ENCODE results near the gene CRHR1. TPM values are rescaled to one million over a fixed set of nuclear protein-coding genes. Genes with fewer than 3 reads are reported as not detected.

The CRHR1 gene
- total RNA-seq, 4 donors from 2014 or later, result 0.40 TPM; not detected in 3

DNA sequence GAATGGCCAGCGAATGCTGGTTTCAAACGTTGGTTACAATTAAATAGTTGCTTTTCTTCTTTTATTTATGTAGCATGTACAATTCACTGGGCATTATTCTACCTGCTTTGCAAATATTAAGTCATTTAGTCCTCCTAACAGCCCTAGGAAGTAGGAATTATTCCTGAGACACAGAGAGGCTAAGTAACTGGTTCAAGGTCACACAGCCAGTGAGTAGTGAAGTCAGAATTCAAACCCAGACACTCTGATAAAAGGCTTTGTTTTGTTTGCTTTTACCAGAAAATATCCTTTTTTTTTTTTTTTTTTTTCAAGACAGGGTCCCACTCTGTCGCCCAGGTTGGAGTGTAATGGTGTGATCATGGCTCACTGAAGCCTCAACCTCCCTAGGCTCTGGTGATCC, 2.2 kb downstream of the CRHR1 start:
- TF ChIP-seq, protein P1, sequence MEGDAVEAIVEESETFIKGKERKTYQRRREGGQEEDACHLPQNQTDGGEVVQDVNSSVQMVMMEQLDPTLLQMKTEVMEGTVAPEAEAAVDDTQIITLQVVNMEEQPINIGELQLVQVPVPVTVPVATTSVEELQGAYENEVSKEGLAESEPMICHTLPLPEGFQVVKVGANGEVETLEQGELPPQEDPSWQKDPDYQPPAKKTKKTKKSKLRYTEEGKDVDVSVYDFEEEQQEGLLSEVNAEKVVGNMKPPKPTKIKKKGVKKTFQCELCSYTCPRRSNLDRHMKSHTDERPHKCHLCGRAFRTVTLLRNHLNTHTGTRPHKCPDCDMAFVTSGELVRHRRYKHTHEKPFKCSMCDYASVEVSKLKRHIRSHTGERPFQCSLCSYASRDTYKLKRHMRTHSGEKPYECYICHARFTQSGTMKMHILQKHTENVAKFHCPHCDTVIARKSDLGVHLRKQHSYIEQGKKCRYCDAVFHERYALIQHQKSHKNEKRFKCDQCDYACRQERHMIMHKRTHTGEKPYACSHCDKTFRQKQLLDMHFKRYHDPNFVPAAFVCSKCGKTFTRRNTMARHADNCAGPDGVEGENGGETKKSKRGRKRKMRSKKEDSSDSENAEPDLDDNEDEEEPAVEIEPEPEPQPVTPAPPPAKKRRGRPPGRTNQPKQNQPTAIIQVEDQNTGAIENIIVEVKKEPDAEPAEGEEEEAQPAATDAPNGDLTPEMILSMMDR (IDR thresholded peaks at IDR 0.05), result no peak
- TF ChIP-seq POLR2A (IDR thresholded peaks at IDR 0.05), result no peak
- Histone ChIP-seq H3K4me3 (no peak overlapping the region), H3K27me3 (peaks cover 0 to 7% of the 10 kb centered on the region in 2 donors)

DNA sequence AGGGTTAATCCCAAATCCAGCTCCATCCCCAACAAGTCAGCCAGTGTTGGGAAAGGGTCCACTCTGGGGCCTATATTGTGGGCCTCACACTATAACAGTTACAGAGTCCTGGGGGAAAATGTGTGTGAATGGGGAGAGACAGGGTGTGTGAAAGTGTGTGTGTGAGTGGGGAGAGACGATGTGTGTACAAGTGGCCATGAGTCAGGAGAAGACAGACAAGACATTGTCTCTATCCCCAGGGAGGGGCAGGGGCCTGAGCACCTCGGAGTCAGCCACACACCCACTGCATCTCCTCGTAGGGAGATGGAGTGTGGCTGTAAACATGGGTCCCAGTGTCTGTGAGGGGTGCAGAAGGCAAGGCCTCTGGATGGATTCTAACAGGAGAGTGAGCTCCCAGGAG, 2.9 kb downstream of the CRHR1 start:
- H3K9me3 ChIP-seq, result no peaks in the 10 kb centered on the region
- no peak overlapping the region for H3K27ac ChIP-seq
- DNase-seq, result no peak
- no peaks in the 10 kb centered on the region for H3K36me3 ChIP-seq
- no peak for TF ChIP-seq POLR2A (IDR thresholded peaks at IDR 0.05)
- TF ChIP-seq, protein P1 (IDR thresholded peaks at IDR 0.05), result no peak
- H3K4me1 ChIP-seq, result peaks cover 8 to 24% (median 16%) of the 10 kb centered on the region in 4 donors
- H3K27me3 ChIP-seq, result peaks cover 0 to 7% of the 10 kb centered on the region in 2 donors
- H3K4me3 ChIP-seq, result no peak overlapping the region

More for the DNA sequence above, 2.2 kb downstream of the CRHR1 start:
- no peak for DNase-seq
- Histone ChIP-seq H3K9me3 (no peaks in the 10 kb centered on the region), H3K36me3 (no peaks in the 10 kb centered on the region), H3K4me1 (peaks cover 8 to 24% (median 16%) of the 10 kb centered on the region in 4 donors), H3K27ac (no peak overlapping the region)

DNA sequence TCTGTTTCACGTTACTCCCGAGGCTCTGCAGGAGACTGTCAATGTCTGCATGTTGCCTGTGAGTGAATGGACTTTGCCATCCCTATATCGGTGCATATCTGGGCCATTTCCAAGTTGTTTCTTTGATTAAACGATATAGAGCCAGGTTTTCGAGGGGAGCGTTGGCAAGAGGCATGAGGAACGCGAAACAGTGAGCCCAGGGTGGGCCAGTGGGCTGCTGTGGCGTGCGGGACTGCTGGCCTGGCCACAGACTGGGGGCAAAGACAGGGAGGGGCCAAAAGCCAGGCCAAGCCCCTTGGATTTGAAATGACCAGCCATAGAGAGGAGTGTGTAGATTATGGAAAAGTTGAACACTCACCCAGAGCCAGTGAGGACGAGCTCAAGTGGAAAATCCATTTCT, 3.5 kb downstream of the CRHR1 start:
- Histone ChIP-seq H3K27ac (no peak overlapping the region), H3K27me3 (peaks cover 0 to 7% of the 10 kb centered on the region in 2 donors), H3K36me3 (no peaks in the 10 kb centered on the region), H3K4me3 (no peak overlapping the region), H3K9me3 (no peaks in the 10 kb centered on the region), H3K4me1 (peaks cover 8 to 24% (median 16%) of the 10 kb centered on the region in 4 donors)
- TF ChIP-seq, protein P1 (IDR thresholded peaks at IDR 0.05), result no peak
- TF ChIP-seq POLR2A (IDR thresholded peaks at IDR 0.05), result no peak
- DNase-seq, result no peak

DNA sequence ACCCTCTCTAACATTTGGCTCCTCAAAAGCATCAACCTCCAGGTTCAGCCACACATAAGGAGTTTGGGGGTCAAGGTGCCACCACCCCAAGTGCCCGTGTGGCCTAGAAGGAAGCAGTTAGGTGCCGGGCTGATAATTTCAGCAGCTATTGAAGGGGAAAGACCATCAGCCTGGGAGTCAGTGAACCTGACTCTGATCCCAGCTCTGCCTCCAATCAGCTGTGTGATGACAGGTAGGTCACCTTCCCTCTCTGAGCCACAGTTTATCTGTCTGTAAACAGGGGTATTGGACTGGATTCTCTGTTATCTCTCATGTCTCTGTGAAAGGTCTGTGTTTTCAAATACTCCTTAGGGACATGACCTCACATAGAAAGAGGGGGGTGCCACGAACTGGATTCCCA, 3.9 kb downstream of the CRHR1 start:
- no peak for DNase-seq
- no peaks in the 10 kb centered on the region for H3K36me3 ChIP-seq
- H3K27ac ChIP-seq, result no peak overlapping the region
- no peak overlapping the region for H3K4me3 ChIP-seq
- TF ChIP-seq, protein P1 (IDR thresholded peaks at IDR 0.05), result no peak
- TF ChIP-seq POLR2A (IDR thresholded peaks at IDR 0.05), result no peak
- H3K4me1 ChIP-seq, result peaks cover 8 to 24% (median 16%) of the 10 kb centered on the region in 4 donors
- H3K27me3 ChIP-seq, result peaks cover 0 to 7% of the 10 kb centered on the region in 2 donors
- H3K9me3 ChIP-seq, result no peaks in the 10 kb centered on the region

DNA sequence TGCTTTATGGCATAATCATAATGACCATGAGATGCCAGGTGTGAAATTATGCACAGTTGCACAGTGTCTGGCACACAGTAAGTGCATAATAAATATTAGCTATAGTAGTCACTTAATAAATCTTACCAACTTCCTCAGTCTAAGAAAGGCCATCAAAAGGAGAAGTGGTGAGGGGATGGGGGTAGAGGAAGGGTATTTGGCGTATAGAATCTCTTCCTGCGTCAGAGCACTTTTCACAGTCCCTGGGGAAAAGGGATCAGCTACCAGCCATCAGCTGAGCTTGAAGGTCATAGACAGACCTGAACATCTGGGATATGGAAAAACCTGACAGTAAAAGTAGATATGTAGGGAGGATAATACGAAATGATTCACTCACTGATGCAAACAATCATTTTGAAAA, 5.8 kb downstream of the CRHR1 start:
- Histone ChIP-seq H3K9me3 (no peaks in the 10 kb centered on the region), H3K4me1 (peaks cover 3 to 6% (median 5%) of the 10 kb centered on the region in 4 donors), H3K27ac (no peak overlapping the region), H3K36me3 (no peaks in the 10 kb centered on the region), H3K4me3 (no peak overlapping the region), H3K27me3 (no peaks in the 10 kb centered on the region)
- no peak for TF ChIP-seq POLR2A (IDR thresholded peaks at IDR 0.05)
- TF ChIP-seq, protein P1 (IDR thresholded peaks at IDR 0.05), result no peak
- no peak for DNase-seq
